DMS53 (cell line): ENCODE measurements around the gene ROBO4.
A peak's percentile ranks its signal among the peaks of the same experiment; 100 is the strongest.

ENCODE experiments used
- DNase-seq: peaks from one replicate; lab custom pipeline; 2025; lab: John Stamatoyannopoulos, UW

Gene ROBO4

DNA sequence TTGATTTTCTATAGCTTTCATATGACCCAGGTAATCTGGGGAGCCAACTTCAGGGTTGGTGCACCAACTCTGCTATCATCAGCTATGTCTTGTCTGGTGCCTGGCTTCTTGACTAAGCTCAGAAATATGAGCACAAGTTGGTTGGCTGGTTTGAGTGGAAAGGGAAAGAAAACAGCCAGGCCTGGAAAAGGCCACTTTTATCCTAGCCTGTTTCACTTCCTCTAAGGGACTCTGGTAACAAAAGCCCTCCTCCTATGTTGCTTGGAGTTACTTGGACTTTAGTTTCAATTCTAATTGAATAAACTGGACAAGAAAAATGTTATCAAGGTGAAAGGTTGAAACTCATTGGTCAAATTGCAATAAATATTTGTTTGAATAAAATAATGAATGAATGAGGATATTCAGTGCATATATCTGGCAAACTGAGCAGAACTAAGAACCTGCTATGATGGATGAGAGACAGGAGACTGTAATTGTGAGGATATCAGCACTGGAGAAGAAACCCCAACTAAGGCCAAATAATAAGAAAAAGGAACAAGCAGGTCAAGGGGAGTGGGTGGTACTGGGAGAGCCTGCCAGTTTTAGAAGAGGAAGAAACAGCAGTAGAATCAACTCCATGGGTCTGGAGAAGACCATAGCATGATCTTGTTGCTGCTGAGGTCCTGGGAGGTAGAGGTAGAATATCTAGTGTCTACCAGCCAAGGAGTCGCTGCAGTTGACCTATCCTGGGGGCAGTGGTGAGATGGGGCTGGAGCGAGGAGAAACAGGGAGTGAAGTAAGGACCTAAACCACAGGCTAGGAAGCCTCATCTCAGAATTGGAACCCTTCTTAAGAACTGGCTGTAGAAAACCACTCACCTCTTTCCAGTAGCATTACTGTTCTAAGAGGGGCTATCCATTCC is 8.2 kb downstream of the ROBO4 start:
- no peak for DNase-seq

DNA sequence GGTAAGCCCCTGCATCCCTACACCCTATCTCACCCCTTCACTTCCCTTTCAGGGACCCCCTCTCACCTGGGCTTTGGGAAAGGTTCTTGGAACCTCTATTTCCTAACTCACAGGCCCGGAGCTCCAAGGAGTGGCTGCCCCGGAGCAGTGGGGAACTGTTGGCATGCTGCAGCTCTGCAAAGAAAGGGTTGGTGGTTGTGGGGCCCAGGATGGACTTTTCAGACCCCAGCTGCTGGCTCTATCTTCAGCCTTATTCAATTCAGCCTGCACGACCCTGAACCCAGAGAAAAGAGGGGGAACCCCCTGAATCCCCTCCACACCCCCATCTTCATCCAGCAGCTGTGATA is 10.0 kb downstream of the ROBO4 start:
- DNase-seq, result no peak

DNA sequence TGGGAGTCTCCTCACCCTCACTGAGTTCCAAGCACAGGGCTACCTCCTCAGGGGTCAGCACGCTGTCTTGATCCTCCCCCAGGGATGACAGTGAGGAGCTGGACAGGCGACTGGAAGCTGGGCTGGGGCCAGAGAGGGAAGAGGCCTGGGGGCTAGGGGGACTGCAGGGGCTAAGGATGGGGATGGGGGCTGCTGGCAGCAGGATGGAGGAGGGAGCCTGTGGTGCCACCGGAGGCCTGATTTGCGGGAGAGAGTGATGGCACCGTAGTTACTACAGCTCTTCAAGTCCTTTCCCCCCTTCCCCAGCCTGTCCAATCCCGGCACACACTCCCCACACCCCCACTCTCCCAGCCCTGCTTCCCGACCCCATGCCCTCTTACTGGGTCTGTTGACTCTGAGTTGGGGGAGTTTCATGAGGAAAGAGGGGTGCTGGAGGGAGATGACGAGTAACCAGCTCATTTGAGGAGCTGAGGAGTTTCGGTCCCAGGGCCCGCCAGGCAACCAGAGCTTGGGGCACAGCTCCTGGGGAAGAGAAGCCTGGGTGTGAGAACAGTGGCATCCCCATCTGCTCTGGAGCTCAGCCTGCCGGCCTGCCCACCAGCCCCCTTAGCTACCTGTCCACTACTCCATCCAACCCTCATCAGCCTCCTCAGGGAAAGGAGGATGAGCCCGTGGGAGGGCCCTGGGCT is 10.5 kb downstream of the ROBO4 start:
- no peak for DNase-seq

DNA sequence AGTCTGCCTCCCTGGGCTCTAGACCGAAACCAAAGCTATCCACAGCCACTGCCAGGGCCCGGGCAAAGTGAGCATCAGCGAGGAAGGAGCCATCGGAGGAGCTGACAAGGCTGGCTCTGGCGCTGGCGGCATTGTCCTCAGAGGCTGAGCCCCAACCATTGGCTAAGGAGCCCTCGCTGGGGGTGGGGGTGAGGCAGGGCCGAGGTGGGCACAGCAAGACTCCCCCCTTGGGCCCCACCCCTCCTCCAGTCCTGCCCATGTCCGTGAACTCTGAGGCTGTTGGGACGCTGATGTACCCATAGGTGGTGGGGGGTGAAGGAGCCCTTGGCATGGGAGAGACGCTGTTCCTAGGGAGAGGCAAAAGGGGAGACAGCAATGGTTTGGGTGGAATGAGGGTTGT is 11.2 kb downstream of the ROBO4 start:
- DNase-seq, result no peak

DNA sequence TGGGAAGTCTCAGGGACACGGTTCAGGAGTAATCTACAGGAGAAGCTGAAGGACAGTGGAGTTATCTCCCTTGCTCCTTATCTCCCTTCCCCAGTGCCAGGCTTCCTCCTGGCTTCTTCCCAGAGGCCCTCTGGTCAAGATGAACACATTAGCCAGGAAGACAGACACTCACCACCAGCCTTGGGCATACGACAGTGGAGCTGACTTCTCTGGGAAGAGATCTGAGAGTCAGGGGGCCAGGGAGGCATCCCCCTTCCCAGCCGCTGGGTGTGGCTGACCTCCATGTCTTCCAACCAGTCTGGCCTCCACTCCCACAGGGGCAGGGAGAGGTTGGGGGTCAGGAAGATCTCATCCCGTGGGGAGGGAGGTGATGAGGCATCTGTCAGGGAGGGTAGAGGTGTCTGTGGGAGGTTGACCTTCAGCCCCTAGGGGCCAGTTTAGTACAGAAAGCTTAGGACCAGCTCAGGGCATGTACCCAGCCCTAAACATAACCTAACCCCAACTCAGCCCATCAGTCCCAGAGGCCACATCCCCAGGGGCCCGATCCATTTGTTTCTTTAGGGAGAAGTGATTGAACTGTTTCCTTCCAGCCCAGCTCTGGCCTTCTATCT is 12.7 kb downstream of the ROBO4 start:
- DNase-seq, result no peak

DNA sequence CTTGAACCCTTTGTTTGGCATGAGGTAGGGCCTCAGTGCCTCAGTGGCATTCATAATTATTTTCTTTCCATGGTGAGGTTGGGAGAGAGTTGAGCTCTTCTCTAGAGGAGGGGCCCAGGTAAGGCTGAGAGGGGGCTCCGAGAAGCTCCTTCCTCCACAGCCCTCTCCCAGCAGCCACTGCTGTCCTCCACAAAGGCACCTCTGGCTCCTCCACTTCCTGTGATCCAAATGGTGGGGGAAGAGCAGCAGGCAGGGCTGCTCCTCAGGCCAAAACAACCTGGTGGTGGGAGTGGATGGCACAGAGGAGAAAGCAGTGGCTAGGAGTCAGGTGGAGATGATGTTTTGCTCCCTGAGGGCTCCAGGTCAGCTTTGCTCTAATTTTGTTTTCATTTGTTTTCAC is 13.3 kb downstream of the ROBO4 start:
- no peak for DNase-seq

DNA sequence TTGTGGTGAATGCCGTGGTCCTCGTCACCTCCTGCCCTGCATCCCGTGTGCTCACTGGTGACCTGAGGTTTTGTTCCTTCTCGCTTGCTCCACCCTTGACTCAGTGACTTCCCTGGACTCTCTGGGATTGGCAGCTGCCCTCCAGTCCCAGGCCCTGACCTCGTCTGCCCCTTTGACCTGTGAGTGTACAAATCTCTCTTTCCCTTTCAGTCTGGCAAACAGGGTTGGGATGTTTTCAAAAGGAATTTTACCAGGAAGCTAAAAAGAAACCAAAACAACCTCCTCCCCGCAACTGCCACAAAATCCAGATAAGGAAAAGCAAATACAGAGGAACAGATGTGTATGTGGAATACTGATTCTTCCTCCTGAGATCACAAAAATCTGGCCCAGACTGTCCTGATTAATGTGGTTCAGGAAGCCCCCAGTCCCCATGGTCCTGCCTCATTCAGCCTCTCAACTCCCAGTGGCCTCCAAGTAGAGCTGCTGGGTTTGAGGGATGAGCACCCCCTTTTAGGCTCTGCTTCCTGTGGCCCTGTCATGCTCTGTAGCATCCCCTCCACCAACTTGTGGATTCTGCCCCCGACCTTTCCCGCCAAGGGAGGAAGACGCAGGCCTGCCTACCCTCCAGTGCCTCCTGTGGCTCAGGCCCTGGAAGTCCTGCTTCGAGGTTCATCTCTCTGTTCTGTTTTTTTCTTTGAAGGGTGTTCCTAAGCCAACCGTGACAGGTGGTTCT is 15.2 kb downstream of the ROBO4 start:
- DNase-seq, result no peak

DNA sequence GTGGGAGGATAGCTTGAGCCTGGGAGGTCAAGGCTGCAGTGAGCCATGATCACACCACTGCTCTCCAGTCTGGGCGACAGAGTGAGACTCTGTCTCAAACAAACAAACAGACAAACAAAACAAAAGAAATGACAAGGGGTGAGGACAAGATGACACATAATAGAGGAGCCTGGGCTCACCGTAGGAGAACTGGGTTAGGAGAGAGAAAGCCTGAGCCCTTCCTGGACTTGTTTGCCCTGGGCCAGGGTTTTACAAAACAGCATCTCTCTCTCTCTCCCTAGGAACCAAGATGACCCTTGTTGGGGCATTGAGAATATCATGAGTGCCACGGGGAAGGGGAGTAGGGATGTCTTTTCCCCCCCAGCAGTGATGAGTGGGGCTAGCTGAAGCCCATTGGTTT is 16.7 kb downstream of the ROBO4 start:
- DNase-seq, result no peak

DNA sequence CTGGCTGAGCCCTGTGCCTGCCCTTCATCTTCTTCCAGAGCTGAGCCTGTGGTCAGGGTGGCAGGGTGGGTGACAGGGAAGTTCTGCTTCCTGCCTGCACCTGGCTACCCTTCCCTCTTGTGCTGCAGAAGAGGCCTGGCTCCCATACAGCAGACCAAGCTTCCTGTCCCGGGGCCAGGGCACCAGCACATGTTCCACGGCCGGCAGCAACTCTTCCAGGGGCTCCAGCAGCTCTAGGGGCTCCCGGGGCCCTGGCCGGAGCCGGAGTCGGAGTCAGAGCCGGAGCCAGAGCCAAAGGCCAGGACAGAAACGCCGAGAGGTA is 17.4 kb downstream of the ROBO4 start:
- DNase-seq, result no peak

DNA sequence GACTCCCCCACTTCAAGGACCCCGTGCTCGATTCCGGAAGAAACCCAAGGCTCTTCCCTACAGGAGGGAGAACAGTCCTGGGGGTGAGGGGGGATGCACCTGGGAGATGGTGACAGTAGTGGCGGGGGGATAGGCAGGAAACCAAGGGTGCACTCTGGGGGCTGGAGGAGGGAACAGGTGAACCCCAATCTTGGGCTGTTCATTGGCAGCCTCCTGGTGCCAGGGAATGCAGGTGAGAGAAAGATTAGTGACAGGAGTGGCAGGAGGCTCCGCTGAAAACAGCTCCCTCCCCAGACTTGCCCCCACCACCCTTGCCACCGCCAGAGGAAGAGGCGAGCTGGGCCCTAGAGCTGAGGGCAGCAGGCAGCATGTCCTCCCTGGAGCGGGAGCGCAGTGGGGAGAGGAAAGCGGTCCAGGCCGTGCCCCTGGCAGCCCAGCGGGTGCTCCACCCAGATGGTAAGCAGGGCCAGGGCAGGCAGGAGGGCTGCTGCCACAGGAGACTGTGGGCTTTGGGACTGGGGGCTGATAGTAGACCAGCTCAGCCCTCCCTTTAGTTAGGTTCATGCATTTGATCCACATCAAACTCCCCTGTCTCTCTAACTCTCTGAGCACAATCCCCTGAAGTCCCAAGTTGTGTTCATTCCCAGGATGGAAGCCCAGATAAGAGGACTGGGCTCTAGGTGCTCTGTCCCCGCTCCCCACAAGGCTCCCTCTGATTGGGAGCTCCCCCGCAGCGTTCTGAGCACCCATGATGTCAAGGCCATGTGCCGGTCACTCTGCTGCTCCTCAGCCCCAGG is 18.0 kb downstream of the ROBO4 start:
- DNase-seq, result no peak

DNA sequence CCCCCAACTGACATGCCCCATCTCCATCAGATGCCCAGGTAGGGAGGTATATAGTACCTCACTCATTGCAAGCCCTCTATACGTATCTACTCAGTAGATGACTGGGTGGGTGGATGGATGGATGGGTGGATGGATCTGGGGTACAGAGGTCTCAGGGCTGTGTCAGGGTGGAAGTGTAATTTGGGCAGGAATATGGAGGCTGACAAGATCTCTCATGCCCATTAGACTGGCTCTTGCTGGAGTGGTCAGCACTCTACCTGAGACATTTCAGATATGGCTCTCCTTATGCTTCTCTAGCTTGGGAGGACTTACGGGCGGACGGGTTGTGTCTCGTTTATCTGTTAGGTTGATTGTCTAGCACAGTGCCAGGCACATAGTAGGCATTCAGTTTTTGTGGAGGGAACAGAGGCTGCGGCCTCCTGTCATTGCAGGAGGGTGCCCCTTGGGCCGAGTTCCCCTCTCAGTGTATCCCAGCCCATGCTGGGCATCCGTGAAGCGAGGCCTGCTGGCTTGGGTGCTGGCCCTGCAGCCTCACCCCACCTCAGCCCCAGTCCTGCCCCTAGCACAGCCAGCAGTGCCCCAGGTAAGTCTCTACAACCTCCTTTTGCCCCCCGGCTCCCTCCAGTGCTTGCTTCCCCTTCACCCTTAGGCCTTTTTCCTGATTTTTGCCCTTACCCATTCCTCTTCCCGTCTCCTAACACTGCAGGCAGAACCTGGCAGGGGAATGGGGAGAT is 18.7 kb downstream of the ROBO4 start:
- DNase-seq, result no peak

DNA sequence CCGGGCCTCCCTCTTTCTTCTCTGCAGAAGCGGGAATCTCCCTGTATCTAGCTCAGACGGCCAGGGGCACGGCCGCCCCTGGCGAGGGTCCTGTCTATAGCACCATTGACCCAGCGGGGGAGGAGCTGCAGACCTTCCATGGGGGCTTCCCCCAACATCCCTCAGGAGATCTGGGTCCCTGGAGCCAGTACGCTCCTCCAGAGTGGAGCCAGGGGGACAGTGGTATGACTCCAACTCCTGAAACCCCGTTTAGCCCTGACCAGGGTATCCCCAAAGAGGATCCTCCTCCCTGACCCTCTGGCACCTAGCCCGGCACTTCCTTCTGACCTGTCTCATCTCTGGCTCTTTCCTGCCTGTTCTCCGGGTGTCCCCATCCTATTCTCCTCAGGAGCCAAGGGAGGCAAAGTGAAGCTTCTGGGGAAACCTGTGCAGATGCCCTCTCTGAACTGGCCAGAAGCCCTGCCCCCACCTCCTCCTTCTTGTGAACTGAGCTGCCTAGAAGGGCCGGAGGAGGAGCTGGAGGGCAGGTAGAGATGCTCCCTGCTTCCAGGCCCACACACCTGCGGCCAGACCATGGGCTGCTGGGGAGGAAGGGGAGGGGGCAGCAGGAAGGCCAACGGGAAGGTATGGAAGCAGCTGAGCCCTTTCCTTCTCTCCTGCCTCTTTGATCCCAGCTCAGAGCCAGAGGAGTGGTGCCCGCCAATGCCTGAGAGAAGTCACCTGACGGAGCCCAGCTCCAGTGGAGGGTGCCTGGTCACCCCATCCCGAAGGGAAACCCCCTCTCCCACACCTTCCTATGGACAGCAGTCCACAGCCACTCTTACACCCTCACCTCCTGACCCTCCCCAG is 19.5 kb downstream of the ROBO4 start:
- DNase-seq, result no peak

DNA sequence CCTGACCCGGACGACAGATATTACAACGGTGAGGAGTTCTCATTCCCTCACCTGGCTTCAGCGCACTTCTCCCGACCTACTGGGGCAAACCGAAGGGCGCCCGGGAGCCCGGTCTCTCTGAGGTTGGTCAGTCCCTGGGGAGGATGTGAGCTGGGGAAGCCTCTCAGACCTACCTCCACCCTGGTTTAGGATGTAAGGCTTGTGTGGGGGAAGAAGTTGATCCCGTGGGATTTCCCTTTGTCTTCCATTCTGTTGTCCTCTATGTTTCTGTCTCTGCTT is 20.1 kb downstream of the ROBO4 start:
- peak; percentile 8 for DNase-seq

DNA sequence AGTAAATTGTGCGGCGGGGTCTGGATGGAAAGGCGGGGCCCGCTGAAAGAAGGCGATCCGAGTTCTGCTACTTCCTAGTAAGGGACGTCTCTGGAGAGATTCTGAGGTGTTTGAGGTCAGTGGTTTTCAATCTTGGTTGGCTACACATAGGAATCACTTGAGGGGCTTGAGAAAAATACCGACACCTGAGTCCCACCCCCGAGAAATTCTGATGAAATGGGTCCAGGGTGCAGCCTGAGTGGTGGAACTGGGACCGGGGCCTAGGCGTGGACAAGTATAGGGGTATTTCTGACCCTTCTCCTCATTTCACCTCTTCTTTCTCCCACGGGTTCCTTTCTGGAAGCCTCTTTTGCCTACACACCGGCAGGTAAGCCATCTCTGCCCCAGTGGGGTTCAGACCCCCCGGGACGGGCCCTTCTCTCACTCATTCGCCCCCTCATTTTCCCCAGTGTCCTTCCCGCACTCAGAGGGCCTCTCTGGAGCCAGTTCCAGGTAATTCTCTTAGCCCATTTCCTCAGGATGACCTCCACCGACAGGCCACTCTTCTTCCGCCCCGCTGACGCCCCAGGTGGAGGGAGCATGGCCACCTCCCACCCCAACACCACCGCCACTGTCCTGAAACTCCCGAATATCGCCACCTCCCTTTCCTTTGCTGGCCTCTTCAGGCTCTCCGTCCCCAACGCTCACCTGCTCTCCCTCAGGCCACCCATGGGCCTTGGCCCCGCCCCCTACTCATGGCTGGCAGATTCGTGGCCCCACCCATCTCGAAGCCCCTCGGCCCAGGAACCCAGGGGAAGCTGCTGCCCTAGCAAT is 20.6 kb downstream of the ROBO4 start:
- no peak for DNase-seq

DNA sequence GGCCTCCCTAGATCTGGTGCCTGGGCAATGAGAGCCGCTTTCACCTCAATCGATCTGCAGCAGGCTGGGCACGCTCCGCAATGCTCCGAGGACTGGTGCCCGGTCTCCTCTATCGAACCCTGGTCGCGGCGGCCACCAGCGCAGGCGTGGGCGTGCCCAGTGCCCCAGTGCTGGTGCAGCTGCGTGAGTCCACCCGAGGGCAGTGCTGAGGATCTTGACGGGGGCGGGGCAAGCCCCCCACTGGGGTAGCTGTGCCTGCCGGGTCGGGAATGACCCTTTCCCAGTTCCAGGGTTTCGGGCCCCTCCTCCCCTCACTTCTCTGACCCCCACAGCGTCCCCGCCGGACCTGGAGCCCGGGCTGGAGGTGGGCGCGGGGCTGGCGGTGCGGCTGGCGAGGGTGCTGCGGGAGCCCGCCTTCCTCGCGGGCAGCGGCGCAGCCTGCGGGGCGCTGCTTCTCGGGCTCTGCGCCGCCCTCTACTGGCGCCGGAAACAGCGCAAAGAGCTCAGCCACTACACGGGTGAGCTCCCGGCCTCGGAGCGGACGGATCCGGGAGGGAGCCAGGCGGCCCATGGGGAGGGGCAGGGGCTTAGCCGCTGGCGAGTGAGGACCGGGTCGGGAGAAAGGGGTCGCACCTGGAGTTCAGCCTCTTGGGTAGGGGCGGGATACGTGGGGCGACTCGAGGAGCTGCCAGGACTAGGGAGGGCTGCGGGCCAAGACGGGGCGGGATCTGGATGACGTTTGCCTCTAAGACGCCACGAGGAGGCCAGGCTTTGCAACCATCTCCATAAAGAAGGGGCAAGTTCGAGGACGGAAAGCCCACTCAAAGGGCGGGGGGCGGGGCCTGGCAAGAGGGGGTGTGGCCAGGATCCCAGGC is 21.5 kb downstream of the ROBO4 start:
- DNase-seq, result peak; percentile 92

DNA sequence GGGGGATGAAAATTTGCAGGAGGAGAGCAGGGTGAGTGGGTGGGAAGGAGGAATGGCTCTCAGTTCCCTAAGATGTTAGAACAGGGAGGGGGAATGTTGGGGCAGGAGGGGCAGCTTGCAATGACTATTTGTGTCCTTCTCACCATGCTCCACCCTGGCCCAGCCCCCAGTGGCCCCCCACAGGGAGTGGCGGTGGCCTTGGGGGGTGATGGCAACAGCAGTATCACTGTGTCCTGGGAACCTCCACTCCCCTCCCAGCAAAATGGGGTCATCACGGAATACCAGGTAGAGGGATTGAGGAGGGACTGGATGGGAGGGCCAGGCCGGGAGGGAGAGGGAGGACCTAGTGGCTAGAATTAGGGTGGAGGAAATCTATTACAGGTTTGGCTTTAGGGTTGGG is 22.3 kb downstream of the ROBO4 start:
- DNase-seq, result no peak

DNA sequence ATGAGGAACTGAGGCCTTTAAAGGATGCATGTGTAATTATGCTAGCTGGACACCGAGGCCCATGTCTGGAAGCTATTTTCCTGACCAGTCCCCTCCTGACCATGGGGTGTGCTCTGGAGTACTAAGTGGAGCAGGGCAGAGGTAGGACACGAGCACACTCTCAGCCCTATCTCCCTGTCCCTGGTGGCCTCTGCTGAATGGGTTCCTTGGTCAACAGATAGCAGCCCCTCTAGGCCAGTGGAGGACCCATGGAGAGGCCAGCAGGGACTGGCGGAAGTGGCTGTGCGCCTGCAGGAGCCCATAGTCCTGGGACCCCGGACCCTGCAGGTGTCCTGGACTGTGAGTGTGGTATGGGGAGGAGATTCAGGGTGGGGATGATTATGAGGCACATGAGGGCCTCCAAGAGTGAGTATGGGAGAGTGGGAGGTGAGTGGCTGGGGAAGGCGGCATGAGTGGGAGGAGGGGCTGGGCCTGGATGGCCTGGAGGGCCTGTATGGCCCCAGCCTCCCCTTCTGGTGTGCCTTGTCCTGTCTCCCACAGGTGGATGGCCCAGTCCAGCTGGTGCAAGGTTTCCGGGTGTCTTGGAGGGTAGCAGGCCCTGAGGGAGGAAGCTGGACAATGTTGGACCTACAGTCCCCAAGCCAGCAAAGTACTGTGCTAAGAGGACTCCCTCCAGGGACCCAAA is 23.0 kb downstream of the ROBO4 start:
- no peak for DNase-seq

DNA sequence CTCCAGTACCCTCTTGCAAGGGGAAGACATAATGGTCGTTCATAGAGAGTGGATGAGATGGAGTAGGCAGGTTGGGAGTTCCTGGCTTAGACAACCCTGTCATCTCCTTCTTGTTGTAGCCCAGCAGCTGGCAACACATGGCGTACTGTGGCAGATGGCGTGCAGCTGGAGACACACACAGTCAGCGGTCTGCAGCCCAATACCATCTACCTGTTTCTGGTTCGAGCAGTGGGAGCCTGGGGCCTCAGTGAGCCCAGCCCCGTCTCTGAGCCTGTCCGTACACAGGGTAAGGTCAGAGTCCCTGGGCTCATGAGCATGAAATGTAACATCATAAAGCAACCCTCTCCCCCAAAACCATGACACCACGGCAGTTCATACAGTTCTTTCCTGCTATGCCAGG is 23.7 kb downstream of the ROBO4 start:
- peak; percentile 18 for DNase-seq
